Measurements from ENCODE around the gene SEMA5B.

DNA sequence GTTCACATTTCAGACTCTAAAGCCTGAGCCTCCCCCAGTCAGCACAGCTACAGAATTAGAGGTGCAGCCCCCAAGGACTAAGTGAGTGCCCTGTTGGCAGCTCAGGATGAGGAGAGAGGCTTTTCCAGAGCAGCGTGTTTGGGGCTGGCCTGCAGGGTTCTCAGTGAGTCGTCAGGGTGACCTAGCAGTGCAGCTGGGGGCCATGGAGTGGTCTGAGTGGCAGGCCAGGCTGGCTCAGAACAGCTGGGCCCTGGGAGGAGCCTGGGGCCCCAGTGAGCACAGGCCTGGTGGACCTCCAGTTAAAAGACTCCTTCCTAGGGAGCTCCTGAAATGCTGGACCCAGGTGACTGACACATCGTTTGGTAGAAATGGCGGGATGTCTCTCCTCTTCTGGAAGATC, 124.4 kb downstream of the SEMA5B start:
- TF ChIP-seq, protein P1, sequence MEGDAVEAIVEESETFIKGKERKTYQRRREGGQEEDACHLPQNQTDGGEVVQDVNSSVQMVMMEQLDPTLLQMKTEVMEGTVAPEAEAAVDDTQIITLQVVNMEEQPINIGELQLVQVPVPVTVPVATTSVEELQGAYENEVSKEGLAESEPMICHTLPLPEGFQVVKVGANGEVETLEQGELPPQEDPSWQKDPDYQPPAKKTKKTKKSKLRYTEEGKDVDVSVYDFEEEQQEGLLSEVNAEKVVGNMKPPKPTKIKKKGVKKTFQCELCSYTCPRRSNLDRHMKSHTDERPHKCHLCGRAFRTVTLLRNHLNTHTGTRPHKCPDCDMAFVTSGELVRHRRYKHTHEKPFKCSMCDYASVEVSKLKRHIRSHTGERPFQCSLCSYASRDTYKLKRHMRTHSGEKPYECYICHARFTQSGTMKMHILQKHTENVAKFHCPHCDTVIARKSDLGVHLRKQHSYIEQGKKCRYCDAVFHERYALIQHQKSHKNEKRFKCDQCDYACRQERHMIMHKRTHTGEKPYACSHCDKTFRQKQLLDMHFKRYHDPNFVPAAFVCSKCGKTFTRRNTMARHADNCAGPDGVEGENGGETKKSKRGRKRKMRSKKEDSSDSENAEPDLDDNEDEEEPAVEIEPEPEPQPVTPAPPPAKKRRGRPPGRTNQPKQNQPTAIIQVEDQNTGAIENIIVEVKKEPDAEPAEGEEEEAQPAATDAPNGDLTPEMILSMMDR (optimal IDR thresholded peaks at IDR 0.05 in 1 of 3, IDR thresholded peaks at IDR 0.05 in 1 of 3, conservative IDR thresholded peaks at IDR 0.05 in 1 of 3; ENCODE audit: extremely low read depth in 1 of 3, insufficient read depth in 2 of 3, low read length in 3 of 3), result no peak
- no peak for TF ChIP-seq EZH2 (IDR thresholded peaks at IDR 0.05; ENCODE audit: low read length)
